ENCODE measurements around the gene RBM22.
"Not testable (repeated sequence)": the region's sequence is repeated elsewhere in the genome, so short reads cannot be mapped to it uniquely, and the experiment has no call there.

The RBM22 gene
- 121 to 141 reads per million in 2 donors for total RNA-seq

DNA sequence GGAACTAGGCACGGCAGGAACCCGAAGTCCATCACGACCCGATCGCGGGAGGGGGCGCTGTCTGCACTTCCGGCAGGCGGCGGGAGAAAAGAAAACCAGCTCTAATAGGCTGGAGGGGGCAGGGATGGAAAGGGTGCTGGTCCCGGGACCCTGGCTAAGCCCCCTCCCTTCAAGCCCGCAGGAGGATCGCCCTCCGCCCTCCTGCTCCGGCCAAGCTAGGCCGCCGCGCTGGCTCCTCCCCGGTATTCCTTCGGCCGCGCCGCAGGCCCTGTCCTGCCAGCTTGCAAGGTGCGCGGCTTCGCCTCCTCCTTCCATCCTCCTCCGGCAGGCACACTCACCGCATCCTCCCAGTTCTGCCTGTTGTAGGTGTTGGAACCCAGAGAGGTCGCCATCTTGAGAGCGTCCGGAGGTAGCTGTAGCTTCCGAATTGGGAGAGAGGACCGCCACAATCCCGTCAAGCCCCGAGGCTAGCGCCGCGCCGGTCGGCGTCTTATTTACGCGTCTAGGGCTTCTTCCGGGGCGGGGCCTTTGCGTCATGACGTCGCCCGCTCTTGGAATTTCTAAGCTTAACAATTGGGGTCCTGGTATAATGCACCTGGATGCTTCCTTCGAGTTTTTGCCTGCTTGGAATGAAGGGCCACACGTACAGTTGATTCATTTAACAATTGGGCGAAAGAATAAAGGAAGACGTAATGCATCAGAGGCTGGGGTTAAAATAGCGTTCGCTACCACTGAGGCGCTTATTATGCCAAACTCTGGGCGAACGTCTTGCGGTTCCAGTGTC is at the start of gene RBM22:
RBM22 (minus strand) TSS at position 469 of the 784 bp plus-strand sequence; CDS start at position 392, 77 bp downstream.
- peak; percentile 87 for DNase-seq

DNA sequence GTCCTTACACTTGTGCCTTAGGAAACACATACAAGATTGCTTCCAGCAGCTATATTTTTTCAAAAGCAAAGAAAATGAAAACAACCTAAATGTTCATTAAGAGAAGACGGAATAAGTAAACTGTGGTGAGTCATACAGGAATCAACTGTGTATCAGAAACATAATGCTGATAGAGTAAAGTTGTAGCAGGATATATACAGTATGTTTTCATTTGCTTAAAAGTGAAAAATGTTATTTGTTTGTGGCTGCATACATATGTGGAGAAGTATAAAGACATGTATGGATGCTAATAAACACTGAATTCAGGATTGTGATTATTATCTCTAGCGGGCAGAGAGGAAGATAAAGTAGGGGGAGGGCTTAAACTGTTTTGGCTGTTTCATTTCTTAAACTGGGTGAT is 49.6 kb upstream of the RBM22 start:
- no peak for DNase-seq

DNA sequence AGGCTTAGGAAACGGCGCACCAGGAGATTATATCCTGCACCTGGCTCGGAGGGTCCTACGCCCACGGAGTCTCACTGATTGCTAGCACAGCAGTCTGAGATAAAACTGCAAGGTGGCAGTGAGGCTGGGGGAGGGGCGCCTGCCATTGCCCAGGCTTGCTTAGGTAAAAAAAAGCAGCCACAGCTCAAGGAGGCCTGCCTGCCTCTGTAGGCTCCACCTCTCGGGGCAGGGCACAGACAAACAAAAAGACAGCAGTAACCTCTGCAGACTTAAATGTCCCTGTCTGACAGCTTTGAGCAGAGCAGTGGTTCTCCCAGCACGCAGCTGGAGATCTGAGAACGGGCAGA is 42.3 kb upstream of the RBM22 start:
- not testable (repeated sequence) for DNase-seq

DNA sequence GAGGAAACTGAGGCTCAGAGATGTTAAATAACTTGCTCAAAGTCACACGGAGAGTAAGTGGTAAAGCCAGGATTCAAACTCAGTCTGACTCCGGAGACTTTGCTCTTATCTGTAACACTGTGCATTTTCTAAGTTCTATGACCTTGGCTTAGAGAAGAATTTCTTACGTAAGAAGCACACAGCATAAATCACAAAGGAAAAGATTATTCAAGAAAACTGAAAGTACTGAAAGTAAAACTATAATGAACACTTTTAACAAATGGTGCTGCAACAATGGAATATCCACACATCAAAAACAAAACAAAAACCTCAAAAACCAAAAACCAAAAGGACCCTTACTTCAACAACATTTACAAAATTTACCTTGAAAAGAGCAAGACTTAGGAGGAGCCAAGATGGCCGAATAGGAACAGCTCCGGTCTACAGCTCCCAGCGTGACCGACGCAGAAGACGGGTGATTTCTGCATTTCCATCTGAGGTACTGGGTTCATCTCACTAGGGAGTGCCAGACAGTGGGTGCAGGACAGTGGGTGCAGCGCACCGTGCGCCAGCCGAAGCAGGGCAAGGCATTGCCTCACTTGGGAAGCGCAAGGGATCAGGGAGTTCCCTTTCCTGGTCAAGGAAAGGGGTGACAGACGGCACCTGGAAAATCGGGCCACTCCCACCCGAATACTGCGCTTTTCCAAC is 41.7 kb upstream of the RBM22 start:
- not testable (repeated sequence) for DNase-seq

DNA sequence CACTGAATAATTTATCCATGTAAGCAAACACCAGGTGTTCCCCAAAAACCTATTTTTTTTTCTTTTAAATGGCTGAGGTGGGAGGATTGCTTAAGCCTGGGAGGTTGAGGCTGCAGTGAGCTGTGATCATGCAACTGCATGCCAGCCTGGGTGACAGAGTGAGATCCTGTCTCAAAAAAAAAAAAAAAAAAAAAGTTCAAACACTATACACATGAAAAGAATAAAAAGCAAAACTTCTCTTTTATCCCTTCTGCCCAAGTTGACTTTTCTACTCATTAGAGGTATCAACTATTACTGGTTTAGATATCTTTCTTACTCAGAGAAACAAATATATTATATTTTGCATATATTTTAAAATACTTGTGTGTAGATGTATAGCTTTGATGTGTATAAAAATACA is 40.1 kb upstream of the RBM22 start:
- no peak for DNase-seq

DNA sequence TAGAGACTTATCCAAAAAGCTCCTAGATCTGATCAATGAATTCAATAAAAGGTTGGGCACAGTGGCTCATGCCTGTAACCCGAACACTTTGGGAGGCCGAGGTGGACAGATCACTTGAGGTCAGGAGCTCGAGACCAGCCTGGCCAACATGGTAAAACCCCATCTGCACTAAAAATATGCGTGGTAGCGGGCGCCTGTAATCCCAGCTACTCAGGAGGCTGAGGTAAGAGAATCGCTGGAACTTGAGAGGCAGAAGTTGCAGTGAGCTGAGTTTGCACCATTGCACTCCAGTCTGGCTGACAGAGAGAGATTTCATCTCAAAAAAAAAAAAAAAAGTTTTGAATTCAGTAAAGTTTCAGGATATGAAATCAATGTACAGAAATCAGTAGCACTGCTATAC is 38.0 kb upstream of the RBM22 start:
- no peak for DNase-seq

DNA sequence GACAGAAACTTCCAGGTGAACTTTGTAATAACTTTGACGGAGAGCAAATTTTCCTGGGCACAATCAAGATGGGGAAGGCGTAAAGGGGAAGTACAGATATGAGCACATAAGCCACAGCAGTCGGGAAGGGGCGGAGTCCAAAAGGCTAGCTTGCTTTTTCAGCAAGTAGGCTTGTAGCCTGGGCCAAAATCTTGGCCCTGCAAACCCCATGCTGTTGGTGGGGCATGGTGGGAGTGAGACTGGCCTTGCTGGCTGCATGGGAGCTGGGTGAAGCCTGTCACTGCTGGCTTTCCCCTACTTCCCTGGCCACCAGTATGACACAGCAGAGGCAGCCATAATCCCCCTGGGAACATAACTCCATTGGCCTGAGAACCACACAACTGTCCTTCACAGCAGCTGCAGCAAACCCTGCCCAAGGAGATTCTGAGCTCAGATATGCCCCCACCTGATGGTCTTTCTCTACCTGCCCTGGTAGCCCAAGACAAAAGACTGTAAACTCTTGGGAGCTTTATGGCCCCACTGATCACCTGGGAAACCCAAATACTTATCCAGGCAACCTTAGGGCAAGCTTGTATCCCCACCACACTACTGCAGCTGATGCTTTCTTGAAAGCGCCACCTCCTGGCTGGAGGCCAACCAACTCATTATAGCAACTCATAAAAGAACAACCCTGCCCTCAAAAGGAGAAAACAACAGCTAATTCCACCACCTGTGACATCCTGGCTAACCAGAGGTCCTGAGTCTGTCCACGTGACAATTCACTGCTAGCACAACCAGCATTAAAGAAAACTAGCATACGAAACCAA is 33.9 kb upstream of the RBM22 start:
- DNase-seq, result no peak

DNA sequence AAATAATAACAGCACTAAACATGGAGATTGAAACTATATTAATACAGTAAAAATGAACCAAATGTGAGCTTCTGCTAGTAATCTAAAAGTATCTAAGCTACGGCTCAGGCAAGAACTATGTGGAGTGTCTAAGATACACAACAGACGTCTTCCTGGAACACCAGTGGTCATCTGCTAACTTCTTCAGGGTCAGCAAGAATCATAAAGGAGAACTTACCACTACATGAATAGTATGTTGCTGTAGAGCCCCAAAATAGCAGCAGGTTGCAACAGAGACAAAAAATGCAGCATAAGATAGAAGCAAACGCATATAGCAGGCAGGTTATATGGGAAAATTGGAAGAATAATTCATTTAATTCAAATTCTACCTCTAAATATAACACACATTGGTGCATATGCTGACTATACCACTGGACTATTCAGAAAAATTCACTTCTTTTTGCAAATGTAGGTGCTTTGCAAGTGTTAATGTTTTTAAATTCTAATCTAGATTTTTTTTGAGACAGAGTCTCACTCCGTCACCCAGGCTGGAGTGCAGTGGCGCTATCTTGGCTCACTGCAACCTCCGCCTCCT is 30.9 kb upstream of the RBM22 start:
- DNase-seq, result no peak

DNA sequence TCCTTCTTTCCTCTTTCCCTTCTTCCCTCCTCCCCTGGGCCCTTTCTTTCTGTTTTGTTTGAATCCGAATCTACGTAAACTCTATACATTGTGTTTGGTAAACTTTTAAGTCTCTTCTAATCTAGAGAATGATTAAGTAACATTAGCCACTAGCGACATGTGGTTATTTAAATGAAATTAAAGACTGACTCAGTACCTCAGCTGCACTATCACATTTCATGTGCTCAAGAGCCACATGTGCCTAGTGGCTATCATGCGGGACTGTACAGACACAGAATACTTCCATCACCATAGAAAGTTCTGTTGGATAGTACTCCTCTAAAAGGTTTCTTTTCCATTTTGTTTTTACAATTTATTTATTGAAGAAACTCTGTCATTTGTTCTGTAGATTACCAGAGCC is 29.0 kb upstream of the RBM22 start:
- DNase-seq, result no peak

DNA sequence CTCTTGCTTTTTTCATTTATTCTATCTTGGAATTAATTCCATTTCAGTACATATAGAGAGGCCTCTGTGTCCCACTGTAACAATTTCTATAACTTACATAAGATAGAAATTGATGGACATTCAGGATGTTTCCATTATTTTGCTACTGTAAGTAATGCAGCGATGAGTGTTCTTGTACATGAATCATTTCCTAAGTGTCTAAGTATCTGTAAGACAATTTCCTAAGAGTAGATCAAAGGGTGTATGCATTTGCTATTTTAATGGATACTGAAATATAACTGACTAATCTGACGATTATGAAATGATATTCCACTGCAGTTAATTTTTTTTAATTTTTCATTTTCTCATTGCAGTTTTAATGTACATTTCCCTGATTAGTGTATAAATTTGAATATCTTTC is 23.0 kb upstream of the RBM22 start:
- DNase-seq, result no peak

DNA sequence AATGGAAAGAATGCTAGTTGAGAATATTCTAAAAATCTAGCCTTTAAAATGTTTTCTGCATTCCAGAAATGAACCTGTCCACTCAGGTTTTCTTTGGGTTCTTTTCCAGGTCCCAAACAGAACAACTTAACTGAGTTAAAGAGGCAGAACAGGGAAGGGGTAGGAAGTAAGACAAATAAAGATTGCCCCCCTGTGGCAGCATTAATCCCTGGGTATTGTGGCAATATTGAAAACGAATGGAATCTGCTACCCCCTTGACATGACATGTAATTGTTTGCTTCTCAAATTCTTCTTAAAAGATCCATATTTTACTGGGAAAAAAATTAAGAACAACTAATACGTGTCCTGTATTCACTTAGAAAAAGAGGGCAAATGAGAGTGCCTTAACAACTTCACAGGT is 9.3 kb upstream of the RBM22 start:
- DNase-seq, result no peak

DNA sequence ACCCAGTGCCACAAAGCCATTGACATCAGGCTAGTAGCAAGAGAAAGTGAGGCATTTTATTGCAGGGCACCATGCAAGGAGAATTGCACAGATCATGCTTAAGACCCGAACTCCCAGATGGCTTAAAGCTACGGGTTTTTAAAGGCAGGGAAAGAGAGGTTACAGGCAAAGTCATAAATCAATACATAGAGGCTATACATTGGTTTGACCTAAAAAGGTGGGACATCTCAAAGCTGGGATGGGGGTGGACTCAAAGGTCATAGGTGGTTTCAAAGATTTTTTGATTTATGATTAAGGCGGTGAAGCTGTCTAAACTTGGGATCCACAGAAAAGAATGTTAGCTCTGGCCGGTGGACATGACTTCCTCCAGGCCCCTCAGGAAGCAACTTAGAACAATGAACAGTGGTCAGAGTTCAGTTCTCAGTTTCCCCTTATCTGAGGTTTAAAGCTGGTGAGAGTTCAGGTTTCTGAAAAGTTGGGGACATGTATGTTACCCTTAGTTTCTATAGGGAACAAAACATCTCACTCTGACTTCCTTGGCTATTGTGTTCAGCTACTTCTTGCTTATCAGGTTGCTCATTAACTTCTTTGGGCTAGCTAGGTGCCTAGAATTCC is 6.0 kb upstream of the RBM22 start:
- DNase-seq, result no peak

DNA sequence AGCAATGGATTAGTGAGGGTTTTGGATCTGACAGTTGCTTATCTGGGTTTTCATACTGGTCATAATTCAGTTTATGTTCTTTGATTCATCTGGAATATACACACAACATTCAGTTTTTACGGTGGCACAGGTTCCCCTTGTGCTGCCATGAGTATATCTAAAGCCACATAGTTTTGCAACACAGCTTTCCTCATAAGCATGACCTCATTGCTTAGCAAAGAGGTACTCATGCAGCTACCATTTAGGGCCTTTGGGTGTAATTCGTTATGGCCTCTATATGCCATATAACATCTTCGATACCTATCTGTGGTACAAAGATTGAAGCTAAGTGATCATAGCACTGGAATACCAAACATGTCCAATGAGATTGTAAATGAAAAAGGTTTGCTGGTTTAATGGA is 2.9 kb upstream of the RBM22 start:
- no peak for DNase-seq

DNA sequence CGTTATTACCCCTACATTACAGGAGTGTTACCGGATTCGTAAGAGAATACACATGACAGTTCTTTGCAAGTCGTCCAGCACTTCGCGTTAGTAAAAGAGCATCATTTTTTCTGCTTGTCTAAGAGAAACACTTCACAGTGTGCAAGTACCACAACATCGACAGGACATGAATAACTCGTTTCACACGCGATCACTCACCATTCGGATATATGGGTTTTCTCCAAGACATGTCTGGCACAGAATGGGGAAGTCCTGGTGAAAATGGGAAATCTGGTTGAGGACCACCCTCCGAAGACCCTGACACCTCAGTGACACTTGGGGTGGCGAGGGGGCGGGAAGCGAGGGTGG is 642 bp downstream of the RBM22 start:
- no peak for DNase-seq

DNA sequence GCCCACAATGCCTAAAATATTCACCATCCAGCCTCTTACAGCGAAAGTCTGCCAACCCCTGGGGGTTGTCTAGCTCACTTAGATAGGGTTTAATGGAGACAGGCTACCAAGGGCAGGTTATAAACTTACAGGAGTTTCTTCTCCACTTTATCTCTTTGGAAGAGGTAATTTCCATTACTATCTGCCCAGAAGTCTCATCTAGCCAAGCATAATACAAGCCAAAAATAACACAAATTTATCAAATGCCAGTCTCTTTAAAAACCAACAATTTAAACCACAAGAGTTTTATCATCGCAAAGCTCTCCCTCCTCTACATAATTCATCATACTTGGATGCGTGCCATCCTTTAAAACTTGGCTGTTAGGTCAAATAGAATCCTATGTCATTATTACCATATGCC is 6.2 kb downstream of the RBM22 start:
- no peak for DNase-seq

DNA sequence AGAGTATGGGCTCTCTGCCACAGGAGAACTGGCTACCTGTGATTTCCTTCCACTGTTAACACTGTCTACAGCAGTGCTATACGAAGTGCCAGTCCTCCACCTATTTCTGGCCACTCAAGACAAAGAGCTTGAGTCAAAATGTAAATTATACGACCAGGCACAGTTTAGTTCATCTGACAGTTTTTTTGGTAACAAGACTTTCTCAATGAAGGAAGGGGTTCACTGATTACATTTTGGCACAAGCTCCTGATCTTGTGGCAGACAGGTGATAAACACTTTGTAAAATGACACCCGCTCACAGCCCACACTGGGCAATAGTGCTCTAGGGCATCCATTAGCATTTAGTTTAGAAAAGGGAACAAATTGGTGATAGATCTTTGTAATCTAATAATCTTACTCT is 8.6 kb downstream of the RBM22 start:
- no peak for DNase-seq

DNA sequence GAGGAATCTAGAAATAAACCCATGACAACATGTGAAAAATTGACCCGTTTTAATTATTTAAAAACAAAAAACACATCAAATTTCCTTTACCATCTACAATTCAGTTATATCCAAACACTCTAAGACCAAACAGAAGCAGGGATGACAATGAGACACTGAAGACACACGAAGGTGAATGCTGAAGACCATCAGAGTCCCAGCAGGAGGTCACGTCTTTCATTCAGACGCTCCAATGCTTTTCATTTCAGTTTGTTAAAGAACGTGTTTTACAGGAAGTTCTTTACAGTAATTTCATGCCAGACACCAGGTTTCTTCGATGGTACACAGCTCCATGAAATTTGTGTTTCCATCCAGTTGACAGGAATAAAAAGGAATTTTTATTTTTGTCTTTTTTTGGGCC is 10.1 kb downstream of the RBM22 start:
- no peak for DNase-seq

DNA sequence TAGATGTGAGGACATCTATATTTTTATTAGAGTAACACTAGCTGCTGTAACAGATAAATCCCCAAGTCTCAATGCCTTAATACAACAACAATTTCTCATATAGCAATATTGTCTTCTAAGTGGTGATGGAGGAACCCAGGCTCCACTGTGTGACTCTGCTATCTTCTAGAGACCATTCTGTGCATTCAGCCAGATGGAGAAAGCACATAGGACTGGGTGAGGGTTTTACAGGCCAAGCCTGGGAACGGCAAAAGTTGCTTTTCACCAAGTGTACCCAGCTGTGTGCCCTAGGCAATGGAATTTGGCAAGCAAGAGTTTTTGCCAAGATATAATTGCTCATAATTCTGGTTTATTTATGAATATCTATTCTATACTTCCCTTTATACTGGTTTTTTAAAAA is 11.7 kb downstream of the RBM22 start:
- no peak for DNase-seq

DNA sequence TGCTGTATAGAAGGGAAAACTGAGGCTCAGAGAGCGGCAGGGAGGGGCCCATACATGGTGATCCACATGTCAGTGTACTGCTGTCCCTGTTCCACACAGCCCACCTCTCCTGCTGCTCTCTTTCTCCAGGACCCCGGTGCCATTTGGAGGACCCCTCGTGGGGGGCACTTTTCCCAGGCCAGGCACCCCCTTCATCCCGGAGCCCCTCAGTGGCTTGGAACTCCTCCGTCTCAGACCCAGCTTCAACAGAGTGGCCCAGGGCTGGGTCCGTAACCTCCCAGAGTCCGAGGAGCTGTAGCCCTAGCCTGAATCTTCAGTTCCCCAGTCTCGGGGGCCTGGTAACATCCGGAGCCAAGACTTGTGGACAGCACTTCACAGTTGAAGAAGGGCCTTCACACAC is 24.3 kb downstream of the RBM22 start:
- no peak for DNase-seq

DNA sequence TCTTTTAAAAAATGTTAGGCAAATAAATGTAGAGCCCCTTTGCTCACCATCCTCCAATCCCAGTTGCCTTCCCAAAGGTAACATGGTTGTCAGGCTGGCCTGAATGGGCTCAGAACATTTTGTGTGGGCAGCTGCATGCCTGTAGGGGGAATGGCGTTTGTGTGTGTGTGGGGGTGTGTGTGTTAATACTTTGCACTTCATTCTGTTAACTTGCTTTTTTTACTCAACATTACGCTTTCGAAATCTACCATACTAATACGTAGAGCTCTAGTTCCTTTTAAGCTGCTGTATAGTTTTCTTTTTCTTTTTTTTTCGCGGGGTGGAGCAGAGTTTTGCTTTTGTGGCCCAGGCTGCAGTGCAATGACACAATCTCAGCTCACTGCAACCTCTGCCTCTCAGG is 25.8 kb downstream of the RBM22 start:
- no peak for DNase-seq

DNA sequence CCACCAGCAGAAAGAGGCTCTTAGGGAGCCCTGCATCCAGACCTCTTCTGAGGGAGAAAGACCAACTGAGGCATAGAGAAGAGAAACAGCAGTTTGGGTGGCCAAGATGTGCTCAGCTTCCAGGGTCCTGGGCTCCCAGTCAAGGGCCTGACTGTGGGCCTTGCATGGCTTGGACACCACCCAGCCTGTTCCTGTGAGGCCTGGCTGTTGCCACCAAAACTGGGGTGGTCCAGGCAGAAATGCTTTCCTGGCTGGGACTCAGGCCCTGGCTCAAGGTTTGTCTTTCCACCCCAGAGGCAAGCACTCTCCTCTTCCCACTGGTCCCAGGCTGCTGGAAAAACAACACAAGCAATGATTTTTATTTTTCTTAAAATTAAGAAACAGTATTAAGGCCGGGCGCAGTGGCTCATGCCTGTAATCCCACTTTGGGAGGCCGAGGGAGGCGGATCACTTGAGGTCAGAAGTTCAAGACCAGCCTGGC is 26.5 kb downstream of the RBM22 start:
- DNase-seq, result no peak

DNA sequence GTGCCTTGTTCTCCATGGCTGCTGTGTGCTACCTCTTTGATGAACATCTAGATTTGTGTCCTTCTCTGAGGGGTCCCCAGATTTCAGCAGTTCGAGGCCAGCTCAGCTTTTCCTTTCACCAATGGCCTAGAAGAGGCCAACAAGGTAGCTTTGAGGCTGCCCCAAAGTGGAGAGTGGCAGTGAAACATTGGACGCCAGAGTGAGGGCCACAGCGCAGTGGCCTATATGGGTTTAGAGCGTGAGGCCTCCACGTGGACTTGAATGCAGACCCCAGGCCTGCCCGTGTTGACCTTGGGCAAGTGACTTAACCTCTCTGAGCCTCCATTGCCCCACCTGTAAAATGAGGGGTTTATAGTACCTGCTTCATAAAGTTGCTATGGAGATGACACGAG is 28.0 kb downstream of the RBM22 start:
- DNase-seq, result no peak
